Natural killer cell (primary cell): ENCODE data around the gene NAT16. TPM values are rescaled to one million over a fixed set of nuclear protein-coding genes. Genes with fewer than 3 reads are reported as not detected.

ENCODE experiments used
- ATAC-seq, 3 donors: fragments of 150-1000 bp in 2 of 3; fragments of 200-7000 bp in 1 of 3; cut with Tn5 transposase; 1 replicate in 1 of 3; 2 replicates in 2 of 3; pipeline ENCODE4 v1.10.0; 2021; ENCODE audit warnings: mild to moderate bottlenecking in 2 of 3, moderate library complexity in 2 of 3
- DNase-seq, 2 donors: peaks; one replicate each; pipeline versions ENCODE4 v3.0.0 to v3.0.0-alpha.2; 2013 to 2021; ENCODE audit warnings: mixed read lengths in 1 of 2
- H3K27ac ChIP-seq: one replicate; pipeline ENCODE4 v1.5.1; 2013; ENCODE audit warnings: mild to moderate bottlenecking, low read length
- H3K27me3 ChIP-seq: one replicate; pipeline ENCODE4 v1.6.1; 2013; ENCODE audit warnings: low read length; ENCODE audit not compliant: control insufficient read depth, insufficient read depth
- H3K36me3 ChIP-seq: one replicate; pipeline ENCODE4 v1.6.1; 2013; ENCODE audit warnings: low read length; ENCODE audit not compliant: control insufficient read depth, insufficient read depth
- H3K4me1 ChIP-seq: one replicate; pipeline ENCODE4 v1.6.1; 2013; ENCODE audit warnings: low read length; ENCODE audit not compliant: control insufficient read depth, insufficient read depth
- H3K4me3 ChIP-seq: one replicate; pipeline ENCODE4 v1.5.1; 2013; ENCODE audit warnings: low read length
- H3K9me3 ChIP-seq: one replicate; pipeline ENCODE4 v1.6.1; 2013; ENCODE audit warnings: low read length; ENCODE audit not compliant: control insufficient read depth, insufficient read depth
- H3K27ac Mint-ChIP-seq, 2 donors: one replicate each; pipeline ENCODE4 v1.8.0; 2022; ENCODE audit warnings: mild to moderate bottlenecking in 2 of 2, mixed read lengths in 2 of 2, moderate library complexity in 1 of 2
- H3K27me3 Mint-ChIP-seq, 2 donors: one replicate each; pipeline ENCODE4 v1.8.0; 2022; ENCODE audit warnings: low read depth in 2 of 2, mixed read lengths in 2 of 2
- H3K36me3 Mint-ChIP-seq: one replicate; pipeline ENCODE4 v1.8.0; 2022; ENCODE audit warnings: mixed read lengths
- H3K4me1 Mint-ChIP-seq, 2 donors: one replicate each; pipeline ENCODE4 v1.8.0; 2022; ENCODE audit warnings: mixed read lengths in 2 of 2
- H3K4me3 Mint-ChIP-seq: one replicate; pipeline ENCODE4 v1.8.0; 2022; ENCODE audit warnings: mild to moderate bottlenecking, moderate library complexity, mixed read lengths
- H3K9me3 Mint-ChIP-seq, 2 donors: one replicate each; pipeline ENCODE4 v1.8.0; 2022; ENCODE audit warnings: mixed read lengths in 2 of 2
- WGBS: methylation state at CpG from one replicate; pipeline ENCODE4 v1.1.7; 2013; ENCODE audit warnings: missing lambda C conversion rate; ENCODE audit not compliant: insufficient coverage; 5-methylcytosine and 5-hydroxymethylcytosine counted together
- intact Hi-C: fragments of 100-400 bp; cut with micrococcal nuclease; formaldehyde crosslinking; loops from one replicate; pipeline ENCODE4 v1.14.2; 2022
- total RNA-seq, 4 donors: library from RNA; stranded (reverse); fragments of 120-200 nt in 1 of 4; gene quantifications; one replicate each; pipeline versions ENCODE4 v1.2.3 to v1.2.4, GENCODE V29; 2013 to 2022
- TF ChIP-seq, protein P1 (sequence below): fragments of 200-600 bp; IDR thresholded peaks from one replicate; pipeline ENCODE4 v1.8.0; 2022; ENCODE audit warnings: antibody characterized with exemption

Gene NAT16
- total RNA-seq, result not detected
- total RNA-seq (2013), result not detected

DNA sequence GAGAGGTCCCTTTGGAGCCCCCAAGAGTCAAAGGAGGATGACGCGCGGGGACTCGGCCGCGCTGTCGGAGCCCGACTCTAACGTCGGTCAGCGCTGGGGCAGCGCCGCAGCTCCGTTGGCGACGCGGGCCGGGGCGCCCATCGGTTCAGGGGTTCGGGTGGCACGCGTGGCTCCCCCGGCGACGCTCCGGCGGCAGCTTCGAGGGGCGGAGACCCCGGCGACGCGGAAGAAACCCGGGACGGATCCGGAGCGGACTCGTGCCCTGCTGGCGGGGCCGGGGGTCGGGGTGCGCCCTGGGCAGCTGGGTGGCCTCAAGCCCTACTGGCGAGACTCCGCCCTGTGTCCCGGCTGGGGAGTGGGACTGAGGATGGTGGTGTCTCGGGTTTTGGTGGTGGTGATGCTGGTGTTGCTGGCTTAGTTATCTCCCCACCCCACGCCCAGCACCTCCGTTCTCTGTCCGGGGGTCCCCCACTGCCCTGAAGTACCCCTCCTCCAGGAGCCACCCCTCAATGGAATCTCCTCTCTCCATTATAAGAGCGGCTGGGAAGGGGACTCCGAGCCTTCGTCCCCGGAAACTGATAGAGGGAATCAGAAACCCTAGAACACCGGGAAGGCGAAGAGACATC lies at the start of gene NAT16:
TSS of gene NAT16 (minus strand) at position 164 of the 626 bp plus-strand sequence. CDS start 5,486 bp downstream, outside the sequence.
- 5% methylated on average over 53 of the region's 56 CpGs for WGBS
- peaks cover 4% of the 10 kb centered on the region for H3K4me1 ChIP-seq
- no peak within 1 kb of the TSS for H3K27ac Mint-ChIP-seq
- no peaks in the 10 kb centered on the region for H3K9me3 Mint-ChIP-seq
- no peak within 1 kb of the TSS for H3K4me3 Mint-ChIP-seq
- no peak within 1 kb of the TSS for H3K27ac ChIP-seq
- H3K4me3 ChIP-seq, result no peak within 1 kb of the TSS
- peaks cover 29% of the 10 kb centered on the region for H3K27me3 ChIP-seq
- ATAC-seq (no peak), DNase-seq (no peak)
- intact Hi-C loops, result no loop called here
- H3K4me1 Mint-ChIP-seq, result peaks cover 6 to 20% of the 10 kb centered on the region in 2 donors
- TF ChIP-seq, protein P1, sequence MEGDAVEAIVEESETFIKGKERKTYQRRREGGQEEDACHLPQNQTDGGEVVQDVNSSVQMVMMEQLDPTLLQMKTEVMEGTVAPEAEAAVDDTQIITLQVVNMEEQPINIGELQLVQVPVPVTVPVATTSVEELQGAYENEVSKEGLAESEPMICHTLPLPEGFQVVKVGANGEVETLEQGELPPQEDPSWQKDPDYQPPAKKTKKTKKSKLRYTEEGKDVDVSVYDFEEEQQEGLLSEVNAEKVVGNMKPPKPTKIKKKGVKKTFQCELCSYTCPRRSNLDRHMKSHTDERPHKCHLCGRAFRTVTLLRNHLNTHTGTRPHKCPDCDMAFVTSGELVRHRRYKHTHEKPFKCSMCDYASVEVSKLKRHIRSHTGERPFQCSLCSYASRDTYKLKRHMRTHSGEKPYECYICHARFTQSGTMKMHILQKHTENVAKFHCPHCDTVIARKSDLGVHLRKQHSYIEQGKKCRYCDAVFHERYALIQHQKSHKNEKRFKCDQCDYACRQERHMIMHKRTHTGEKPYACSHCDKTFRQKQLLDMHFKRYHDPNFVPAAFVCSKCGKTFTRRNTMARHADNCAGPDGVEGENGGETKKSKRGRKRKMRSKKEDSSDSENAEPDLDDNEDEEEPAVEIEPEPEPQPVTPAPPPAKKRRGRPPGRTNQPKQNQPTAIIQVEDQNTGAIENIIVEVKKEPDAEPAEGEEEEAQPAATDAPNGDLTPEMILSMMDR, result no peak
- no peaks in the 10 kb centered on the region for H3K36me3 Mint-ChIP-seq
- no peaks in the 10 kb centered on the region for H3K36me3 ChIP-seq
- no peaks in the 10 kb centered on the region for H3K9me3 ChIP-seq
- H3K27me3 Mint-ChIP-seq, result peaks cover 46 to 64% of the 10 kb centered on the region in 2 donors

GRCh38 chr7:101226721-101227120 lies 46.6 kb upstream of the NAT16 start:
- peaks cover 40% of the 10 kb centered on the region for H3K36me3 ChIP-seq
- DNase-seq (no peak), ATAC-seq (no peak)
- H3K36me3 Mint-ChIP-seq, result no peaks in the 10 kb centered on the region
- no peaks in the 10 kb centered on the region for H3K9me3 ChIP-seq
- no peaks in the 10 kb centered on the region for H3K4me1 ChIP-seq
- H3K27me3 ChIP-seq, result no peaks in the 10 kb centered on the region
- H3K9me3 Mint-ChIP-seq, result no peaks in the 10 kb centered on the region
- peaks cover under 1 to 13% of the 10 kb centered on the region in 2 donors for H3K4me1 Mint-ChIP-seq
- H3K27ac ChIP-seq, result no peak overlapping the region
- no peak overlapping the region for H3K4me3 ChIP-seq
- over 99% methylated on average over 9 of the region's 9 CpGs for WGBS
- H3K27me3 Mint-ChIP-seq, result no peaks in the 10 kb centered on the region
- no peak overlapping the region for H3K27ac Mint-ChIP-seq
- intact Hi-C loops, result no loop called here
- TF ChIP-seq, protein P1, result no peak
- H3K4me3 Mint-ChIP-seq, result no peak overlapping the region

- TF ChIP-seq, protein P1, result no peak
- no peaks in the 10 kb centered on the region for H3K4me1 ChIP-seq
- no peaks in the 10 kb centered on the region for H3K9me3 Mint-ChIP-seq
- intact Hi-C loops, result no loop called here
- WGBS, result 98% methylated on average over 6 of the region's 6 CpGs
- H3K9me3 ChIP-seq, result no peaks in the 10 kb centered on the region
- no peak overlapping the region for H3K4me3 Mint-ChIP-seq
- no peak overlapping the region for H3K4me3 ChIP-seq
- H3K27me3 Mint-ChIP-seq, result no peaks in the 10 kb centered on the region
- no peak overlapping the region for H3K27ac ChIP-seq
- no peaks in the 10 kb centered on the region for H3K27me3 ChIP-seq
- H3K4me1 Mint-ChIP-seq, result peaks cover 10 to 16% of the 10 kb centered on the region in 2 donors
- DNase-seq, result no peak
- ATAC-seq, result no peak
- H3K36me3 ChIP-seq, result peaks cover 38% of the 10 kb centered on the region
- H3K36me3 Mint-ChIP-seq, result no peaks in the 10 kb centered on the region
- H3K27ac Mint-ChIP-seq, result no peak overlapping the region
These were observed 45.6 kb upstream of the NAT16 start for GRCh38 chr7:101225650-101226049.

DNA sequence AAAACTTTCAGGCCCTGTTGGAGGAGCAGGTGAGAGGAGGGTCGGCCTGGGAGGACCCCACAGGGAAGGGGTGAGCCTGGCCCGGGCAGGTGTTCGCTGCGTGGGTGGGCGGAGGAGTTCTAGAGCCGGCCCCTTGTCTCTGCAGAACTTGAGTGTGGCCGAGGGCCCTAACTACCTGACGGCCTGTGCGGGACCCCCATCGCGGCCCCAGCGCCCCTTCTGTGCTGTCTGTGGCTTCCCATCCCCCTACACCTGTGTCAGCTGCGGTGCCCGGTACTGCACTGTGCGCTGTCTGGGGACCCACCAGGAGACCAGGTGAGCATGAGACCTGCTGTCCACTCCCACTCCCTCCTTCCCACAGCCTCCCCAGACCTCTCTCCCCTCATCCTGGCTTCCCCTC lies 43.4 kb upstream of the NAT16 start:
- Histone ChIP-seq H3K4me1 (peaks cover 7% of the 10 kb centered on the region), H3K4me3 (no peak overlapping the region), H3K27me3 (no peaks in the 10 kb centered on the region), H3K9me3 (no peaks in the 10 kb centered on the region), H3K27ac (no peak overlapping the region), H3K36me3 (peaks cover 35% of the 10 kb centered on the region)
- intact Hi-C loops, result no loop called here
- 96% methylated on average over 15 of the region's 15 CpGs for WGBS
- Mint-ChIP-seq H3K27me3 (no peaks in the 10 kb centered on the region), H3K4me3 (no peak overlapping the region), H3K9me3 (no peaks in the 10 kb centered on the region), H3K36me3 (no peaks in the 10 kb centered on the region), H3K4me1 (peaks cover 18 to 32% of the 10 kb centered on the region in 2 donors), H3K27ac (no peak overlapping the region)
- no peak for DNase-seq
- ATAC-seq, result no peak
- TF ChIP-seq, protein P1, result no peak
